T-helper 22 cell (primary cell): ENCODE data around the gene KIAA1958.
"Not testable (repeated sequence)": the region's sequence is repeated elsewhere in the genome, so short reads cannot be mapped to it uniquely, and the experiment has no call there.

Experiments
- DNase-seq: peaks from one replicate; pipeline ENCODE4 v3.0.0-alpha.2; 2020; ENCODE audit warnings: low read depth

Gene KIAA1958

DNA sequence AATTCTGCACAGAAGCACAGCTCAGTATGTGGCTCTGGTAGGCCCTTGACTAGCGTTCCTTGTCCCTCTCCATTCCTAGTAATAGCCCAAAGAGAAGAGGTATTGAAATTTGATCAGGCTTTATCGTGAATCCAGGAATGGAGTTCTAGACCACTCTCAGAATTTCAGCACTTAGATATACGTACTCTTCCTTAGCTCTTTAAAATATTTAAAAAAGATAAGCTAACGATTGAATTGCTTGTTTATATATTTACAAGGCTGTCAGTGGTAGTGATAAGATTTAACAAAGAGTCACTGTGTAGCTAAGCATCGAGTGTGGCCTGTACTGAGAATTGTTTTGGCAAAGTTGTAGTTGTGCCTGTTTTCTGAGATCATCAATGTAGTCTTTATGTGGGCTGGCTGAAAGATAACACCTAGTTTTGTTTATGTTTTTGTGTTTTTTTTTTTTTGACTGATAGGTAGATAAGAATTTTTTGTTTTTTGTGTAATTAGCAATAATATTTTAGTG lies 2.5 kb downstream of the KIAA1958 start:
- DNase-seq, result no peak

DNA sequence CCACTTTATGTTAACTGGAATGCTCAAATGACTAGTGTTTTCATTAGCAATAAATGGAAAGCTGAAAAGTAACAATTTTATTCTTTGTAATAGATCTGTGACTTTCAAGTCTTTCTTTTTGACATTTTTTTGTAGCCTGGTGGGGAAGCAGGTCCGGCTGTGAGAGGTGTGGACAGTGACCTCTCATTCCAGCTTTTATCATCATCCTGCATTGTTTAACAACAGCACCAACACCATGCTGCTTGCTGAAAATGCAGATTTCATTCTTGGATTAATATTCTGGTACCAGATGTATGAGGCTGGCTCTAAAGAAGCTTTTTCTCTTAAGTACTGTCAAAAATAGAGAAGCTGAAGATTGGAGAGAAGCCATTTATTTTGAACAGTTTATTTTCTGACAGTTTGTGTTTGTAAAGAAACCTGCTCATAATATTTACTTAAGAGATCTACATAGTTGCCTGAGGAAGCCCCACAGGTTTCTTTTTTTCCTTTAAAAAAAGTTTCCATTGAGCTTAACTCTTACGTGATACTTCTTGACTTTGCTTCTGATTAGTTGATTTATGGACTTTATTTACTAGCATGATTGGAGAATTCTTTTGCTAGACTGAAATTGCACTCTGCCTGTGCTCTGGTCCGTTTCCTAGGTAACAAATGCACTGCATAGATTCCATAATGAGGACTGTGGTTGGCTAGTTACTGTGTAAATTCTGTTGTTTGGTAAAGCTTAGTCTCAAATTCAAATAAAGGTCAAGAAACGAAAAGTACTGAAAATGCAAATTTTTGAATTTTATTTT lies 3.4 kb downstream of the KIAA1958 start:
- DNase-seq, result no peak

- no peak for DNase-seq
Observed at GRCh38 chr9:112493393-112494137, 6.9 kb downstream of the KIAA1958 start.

- DNase-seq, result no peak
Observed at GRCh38 chr9:112494153-112494552, 7.5 kb downstream of the KIAA1958 start.

- DNase-seq, result no peak
Observed at GRCh38 chr9:112495614-112496013, 9.0 kb downstream of the KIAA1958 start.

DNA sequence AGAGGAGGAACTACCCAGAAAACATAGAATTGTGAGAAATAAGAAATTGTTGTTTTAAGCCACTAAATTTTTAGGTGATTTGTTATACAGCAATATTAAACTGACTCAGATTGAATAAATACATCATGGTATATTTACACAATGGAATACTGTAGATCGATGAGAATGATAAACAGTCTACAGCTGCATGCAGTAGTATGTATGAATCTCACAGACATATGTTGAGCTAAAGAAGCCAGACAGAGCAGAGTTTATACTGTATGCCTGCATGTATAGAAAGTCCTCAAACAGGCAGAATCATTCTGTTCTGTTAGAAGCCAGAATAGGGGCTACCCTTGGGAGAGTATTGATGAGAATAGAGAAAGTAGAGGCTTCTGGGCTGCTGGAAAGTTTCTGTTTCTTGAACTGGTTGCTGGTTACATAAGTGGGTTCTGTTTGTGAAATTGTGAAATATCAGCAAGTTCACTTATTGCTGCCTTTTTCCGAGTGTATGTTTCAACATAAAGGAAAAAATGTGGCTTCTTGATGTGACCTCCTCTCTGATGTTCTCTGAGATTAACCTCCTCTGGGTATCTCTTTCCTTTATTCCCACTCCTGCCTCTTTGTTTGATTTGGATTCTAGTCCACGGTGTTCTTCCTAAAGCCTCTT lies 9.6 kb downstream of the KIAA1958 start:
- no peak for DNase-seq

DNA sequence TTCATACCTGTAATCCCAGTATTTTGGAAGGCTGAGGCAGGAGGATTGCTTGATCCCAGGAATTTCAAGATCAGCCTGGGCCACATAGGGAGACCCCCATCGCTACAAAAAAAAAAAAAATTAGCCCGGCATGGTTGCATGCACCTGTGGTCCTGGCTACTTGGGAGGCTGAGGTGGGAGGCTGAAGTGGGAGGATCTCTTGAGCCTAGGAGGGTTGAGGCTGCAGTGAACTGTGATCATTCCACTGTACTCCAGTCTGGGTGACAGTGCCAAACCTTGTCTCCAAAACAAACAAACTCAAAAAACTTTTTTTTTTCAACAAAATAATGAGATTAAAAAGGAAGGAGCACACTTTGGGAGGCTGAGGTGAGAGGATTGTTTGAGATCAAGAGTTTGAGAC lies 14.2 kb downstream of the KIAA1958 start:
- no peak for DNase-seq

DNA sequence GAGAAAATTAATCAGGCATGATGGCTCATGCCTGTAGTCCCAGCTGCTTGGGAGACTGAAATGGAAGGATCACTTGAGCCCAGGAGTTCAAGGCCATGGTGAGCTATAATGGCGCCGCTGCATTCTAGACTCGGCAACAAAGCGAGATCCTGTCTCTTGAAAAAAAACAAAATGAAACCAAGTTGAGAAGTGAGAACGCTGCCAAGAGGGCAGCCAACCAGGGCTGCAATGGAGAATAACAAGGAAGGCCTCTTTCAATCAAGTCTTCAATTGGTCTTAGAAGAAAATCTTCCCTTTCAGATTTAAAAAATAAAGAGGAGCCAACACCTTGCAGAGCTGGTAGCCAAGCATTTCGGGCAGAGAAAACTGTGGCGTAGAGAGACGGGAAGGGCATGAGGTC lies 14.7 kb downstream of the KIAA1958 start:
- no peak for DNase-seq

DNA sequence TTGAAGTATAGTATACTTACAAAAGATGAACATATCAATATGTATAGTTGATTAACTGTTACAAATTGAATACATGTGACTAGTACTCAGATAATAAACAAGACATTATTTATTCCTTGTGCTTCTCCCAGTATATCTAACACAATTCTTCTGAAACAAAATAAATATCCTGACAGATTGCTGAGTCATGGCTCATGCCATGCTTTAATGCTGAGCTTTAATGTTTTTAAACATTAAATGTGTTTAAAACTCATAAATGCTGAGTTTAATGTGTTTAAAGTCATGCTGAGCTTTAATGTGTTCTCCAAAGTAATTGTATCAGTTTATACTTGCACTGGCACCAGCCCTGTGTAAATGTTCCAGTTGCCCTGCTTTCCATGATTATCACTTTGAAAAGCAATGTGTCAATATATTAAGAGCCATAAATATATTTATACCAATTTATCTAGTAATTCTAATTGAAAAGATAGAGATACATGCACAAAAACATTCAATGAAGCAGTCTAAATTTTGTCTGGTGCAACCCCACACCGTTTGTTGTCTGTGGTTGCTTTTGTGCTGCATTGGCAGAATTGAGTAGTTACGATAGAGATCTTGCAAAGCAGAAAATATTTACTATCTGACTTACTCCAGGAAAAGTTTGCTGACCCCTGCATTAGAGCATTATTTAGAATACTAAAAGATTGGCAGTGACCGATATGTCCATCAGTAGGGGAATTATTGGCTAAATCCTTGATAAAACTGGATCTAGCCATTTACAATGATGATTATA lies 15.7 kb downstream of the KIAA1958 start:
- DNase-seq, result no peak

- no peak for DNase-seq
Observed at GRCh38 chr9:112503170-112503569, 16.5 kb downstream of the KIAA1958 start.

DNA sequence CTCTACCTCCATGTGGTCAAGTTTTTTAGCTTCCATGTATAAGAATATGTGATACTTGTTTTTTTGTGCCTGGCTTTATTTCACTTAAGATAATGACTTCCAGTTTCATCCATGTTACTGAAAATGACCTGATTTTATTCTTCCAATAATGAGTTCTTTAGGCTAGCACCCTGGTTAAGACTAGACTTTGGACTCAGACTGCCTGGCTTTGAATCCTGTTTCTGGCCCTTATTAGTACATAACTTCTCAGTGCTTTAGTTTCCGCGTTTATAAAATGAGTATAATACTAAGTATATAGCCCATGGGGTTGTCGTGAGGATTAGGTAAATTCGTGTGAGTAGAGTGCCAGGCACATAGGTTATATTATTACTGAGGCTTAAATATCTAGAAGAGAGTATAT lies 18.5 kb downstream of the KIAA1958 start:
- DNase-seq, result no peak

DNA sequence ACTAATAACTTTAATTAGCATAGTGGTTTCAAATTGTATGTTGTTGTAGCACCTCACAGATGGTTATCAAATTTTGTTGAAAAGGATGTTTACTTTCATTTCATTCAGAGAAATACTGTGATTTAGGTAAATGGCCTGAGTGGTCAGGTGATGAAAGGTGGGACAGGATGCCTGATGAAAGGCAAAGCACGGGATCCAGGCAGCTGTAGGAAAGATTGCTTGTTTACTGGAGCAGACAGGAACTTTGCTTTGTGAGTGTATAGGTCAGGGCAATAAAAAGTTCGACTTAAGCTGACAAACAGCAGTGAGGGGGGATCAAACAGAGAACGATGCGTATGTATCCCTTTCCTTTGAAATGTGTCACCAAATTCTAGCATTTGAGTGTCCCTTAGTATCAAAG lies 19.0 kb downstream of the KIAA1958 start:
- DNase-seq, result no peak

- no peak for DNase-seq
Observed at GRCh38 chr9:112506571-112506970, 19.9 kb downstream of the KIAA1958 start.

DNA sequence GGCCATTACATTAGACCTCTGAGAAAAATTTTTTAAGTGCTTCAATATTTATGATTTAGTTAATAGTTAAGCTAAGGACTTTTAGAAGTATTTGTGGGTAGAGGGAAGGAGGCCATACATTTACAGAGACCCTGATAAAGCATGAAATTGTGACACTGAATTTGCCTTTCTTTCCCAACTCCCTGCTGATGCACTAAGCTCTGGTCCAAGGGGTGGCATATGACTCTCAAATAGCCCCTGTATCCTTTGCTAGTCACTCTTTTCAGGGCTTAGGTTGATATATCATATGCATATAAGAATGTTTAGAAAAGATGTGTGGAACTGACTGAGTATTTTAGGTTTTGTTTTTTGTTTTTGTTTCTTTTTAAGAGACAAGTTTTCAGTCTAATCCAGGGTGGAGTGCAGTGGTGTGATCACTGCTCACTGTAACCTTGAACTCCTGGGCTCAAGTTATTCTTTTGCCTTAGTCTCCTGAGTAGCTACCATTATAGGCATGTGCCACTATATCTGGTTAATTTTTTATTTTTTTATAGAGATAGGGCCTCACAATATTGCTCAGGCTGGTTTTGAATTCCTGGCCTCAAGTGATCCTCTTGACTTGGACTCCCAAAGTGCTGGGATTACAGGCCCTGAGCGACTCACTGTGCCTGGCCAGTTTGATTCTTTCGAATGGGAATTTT lies 20.5 kb downstream of the KIAA1958 start:
- no peak for DNase-seq

GRCh38 chr9:112508377-112508776 lies 21.8 kb downstream of the KIAA1958 start:
- DNase-seq, result no peak

GRCh38 chr9:112512377-112512776 lies 25.8 kb downstream of the KIAA1958 start:
- DNase-seq, result not testable (repeated sequence)

GRCh38 chr9:112516769-112517168 lies 30.1 kb downstream of the KIAA1958 start:
- no peak for DNase-seq

- DNase-seq, result no peak
Observed at GRCh38 chr9:112520069-112520468, 33.4 kb downstream of the KIAA1958 start.

DNA sequence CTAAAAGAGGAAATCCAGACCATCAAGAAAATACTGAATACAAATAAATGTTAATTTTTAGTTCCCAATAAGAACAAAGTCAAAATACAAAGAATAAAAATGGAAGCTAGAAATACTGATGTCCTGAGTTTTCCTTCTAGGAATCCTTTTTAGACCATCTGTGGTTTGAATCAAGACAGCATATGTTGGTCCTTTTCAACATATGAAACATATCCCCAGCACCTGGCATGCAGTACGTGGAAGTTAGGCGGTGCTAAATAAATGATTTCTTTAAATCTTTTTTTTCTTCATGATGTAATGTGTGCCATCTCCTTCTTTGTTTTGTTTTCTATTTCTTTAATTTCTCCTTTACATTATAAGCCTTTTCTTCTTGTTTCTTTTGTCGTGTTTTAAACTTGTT lies 34.0 kb downstream of the KIAA1958 start:
- DNase-seq, result no peak

DNA sequence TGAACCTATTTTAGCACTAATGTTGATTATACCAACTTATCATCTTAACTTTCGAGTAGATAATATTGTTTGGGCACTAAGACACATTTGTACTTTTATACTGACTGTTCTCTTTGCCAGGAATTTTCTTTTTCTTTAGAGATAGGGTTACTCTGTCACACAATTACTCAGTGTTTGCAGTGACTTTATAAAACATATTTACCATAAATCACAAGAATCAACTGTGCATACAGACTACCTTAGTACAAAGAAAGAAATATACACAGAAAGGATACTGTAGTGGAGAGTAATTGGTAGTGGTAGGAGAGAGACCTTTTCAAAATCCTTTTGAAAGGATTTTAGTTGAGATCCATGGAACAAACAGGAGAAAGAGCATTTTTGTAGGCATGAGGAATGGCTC lies 40.3 kb downstream of the KIAA1958 start:
- DNase-seq, result no peak

GRCh38 chr9:112527959-112528358 lies 41.3 kb downstream of the KIAA1958 start:
- DNase-seq, result no peak
